HG02884 (cell line): ENCODE data around the gene FOSL1.

Experiments used
- ATAC-seq: cut with Tn5 transposase; IDR thresholded peaks from one replicate; pipeline ENCODE4 v1.9.1; 2021; ENCODE audit warnings: mild to moderate bottlenecking, moderate library complexity; ENCODE audit not compliant: unreplicated experiment

The FOSL1 gene

GRCh38 chr11:65900125-65900898 is at the start of gene FOSL1:
FOSL1 (minus strand) TSS chr11:65900388; CDS start chr11:65900339, 49 bp downstream.
- peak; percentile 54 for ATAC-seq

- ATAC-seq, result no peak
Observed at GRCh38 chr11:65947603-65948125, 47.5 kb upstream of the FOSL1 start.

- ATAC-seq, result no peak
Observed at GRCh38 chr11:65947133-65947532, 46.9 kb upstream of the FOSL1 start.

- ATAC-seq, result no peak
Observed at GRCh38 chr11:65946655-65947054, 46.5 kb upstream of the FOSL1 start.

GRCh38 chr11:65945941-65946558 is 45.9 kb upstream of the FOSL1 start:
- no peak for ATAC-seq

GRCh38 chr11:65945430-65945911 is 45.3 kb upstream of the FOSL1 start, which contains the start of gene TSGA10IP:
TSGA10IP (plus strand) TSS chr11:65945480; CDS start chr11:65945676, 196 bp downstream.
- ATAC-seq, result no peak

GRCh38 chr11:65944767-65945166 is 44.6 kb upstream of the FOSL1 start:
- ATAC-seq, result no peak

- no peak for ATAC-seq
Observed at GRCh38 chr11:65944191-65944590, 44.0 kb upstream of the FOSL1 start.

- ATAC-seq, result no peak
Observed at GRCh38 chr11:65942531-65942930, 42.3 kb upstream of the FOSL1 start.

GRCh38 chr11:65941720-65942310 is 41.6 kb upstream of the FOSL1 start:
- ATAC-seq, result no peak

- ATAC-seq, result no peak
Observed at GRCh38 chr11:65937766-65938165, 37.6 kb upstream of the FOSL1 start.

- no peak for ATAC-seq
Observed at GRCh38 chr11:65934014-65934413, 33.8 kb upstream of the FOSL1 start.

- no peak for ATAC-seq
Observed at GRCh38 chr11:65932558-65932919, 32.4 kb upstream of the FOSL1 start.

GRCh38 chr11:65931773-65932557 is 31.8 kb upstream of the FOSL1 start:
- no peak for ATAC-seq

GRCh38 chr11:65928667-65929066 is 28.5 kb upstream of the FOSL1 start:
- no peak for ATAC-seq

GRCh38 chr11:65927904-65928397 is 27.8 kb upstream of the FOSL1 start:
- ATAC-seq, result peak; percentile 52

GRCh38 chr11:65925397-65925796 is 25.2 kb upstream of the FOSL1 start:
- no peak for ATAC-seq

- no peak for ATAC-seq
Observed at GRCh38 chr11:65922565-65922964, 22.4 kb upstream of the FOSL1 start.

- no peak for ATAC-seq
Observed at GRCh38 chr11:65921876-65922275, 21.7 kb upstream of the FOSL1 start.

- ATAC-seq, result no peak
Observed at GRCh38 chr11:65921033-65921555, 20.9 kb upstream of the FOSL1 start.
